GM12873 (cell line): ENCODE results near the gene TGM4.

Experiments used
- CTCF ChIP-seq: IDR thresholded peaks from 2 replicates; pipeline ENCODE4 v1.5.1; 2012; ENCODE audit warnings: low read depth, mild to moderate bottlenecking, moderate library complexity, low read length, control low read depth; ENCODE audit not compliant: insufficient read depth; ENCODE audit errors: missing control alignments

The TGM4 gene

DNA sequence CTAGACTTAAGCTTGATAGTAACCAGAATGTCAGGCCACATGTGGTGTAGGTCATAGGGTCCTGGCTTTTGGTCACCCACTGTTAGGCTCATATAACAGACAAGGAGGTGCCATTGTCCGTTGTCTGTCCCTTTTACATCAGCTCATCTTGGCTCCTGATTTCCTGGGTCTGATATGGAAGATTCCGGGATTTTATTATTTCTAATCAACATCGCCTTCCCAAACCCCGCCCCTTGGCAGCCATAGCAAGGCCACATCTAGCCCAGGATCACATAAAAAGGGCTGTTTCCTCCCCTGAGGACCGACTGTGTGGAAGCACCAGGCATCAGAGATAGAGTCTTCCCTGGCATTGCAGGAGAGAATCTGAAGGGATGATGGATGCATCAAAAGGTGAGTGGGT, at the start of gene TGM4:
Gene TGM4 (plus strand): TSS at position 301 of the 400 bp plus-strand sequence. CDS start 71 bp downstream, at position 372.
- TF ChIP-seq CTCF = no peak

DNA sequence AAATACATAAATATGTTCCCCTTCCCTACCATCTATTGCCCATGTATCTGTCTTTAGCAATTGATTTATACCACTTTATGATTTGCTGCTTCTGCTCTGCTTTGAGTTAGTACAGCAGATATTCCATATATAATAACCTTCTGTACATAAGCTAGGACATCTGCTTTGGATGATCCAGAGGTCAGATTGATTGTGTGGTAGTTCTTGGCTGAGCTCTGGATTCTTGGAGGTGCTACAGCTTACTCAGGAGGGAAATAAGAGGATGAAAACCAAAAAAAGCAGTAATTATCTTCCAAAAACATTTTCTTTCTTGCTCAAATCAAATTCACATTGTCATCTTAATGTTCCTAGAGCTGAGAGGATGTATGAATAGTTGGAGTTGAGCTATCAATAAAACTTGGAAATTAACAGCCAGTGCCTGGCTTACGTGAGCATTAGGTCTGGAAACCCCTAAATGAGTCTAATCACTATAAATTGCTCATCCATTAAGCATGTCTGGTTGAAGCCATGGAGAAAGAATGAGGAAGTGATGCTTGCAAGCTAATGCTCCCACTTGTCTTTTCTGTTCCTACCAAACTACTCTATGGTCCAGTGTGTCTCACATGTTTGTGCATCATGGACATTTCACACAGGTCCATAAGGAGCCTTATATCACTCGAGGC, 49.0 kb upstream of the TGM4 start:
- TF ChIP-seq CTCF = no peak

DNA sequence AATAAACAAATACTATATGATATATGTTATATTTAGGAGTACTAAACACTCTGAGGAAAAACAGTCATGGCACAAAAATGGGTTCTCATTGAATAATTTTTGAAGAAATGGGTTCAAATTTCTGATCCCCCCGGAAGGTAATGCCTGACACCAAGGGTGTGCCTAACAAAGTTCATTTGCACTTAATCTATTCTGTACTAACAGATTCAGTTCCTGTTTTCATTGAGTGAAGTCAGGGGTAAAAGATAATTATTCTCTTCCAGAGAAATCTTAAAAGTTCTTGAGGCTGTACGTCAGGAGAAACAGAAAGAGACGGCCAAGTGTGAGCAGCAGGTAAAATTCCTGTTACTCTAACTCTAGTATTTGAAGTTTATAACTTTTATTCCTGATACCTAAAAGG, 47.2 kb upstream of the TGM4 start:
- no peak for TF ChIP-seq CTCF

DNA sequence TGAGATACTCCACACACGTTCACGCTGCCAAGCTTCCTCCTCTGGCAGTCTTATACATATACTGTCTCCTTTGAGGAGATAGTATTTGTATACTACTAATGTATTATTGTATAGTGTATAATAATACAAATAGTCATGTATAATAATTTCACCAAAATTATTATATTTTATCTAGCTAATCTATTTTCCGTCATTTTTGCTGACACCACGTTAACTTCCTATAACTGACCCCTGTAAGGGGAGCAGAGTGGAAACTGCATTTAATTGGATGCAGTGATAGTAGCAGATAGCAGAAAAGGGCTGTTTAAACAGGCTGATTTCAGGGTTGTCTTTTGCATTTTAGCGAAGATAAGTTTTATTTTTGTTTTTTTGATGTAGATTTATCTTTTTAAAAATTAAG, 43.2 kb upstream of the TGM4 start:
- TF ChIP-seq CTCF = no peak

DNA sequence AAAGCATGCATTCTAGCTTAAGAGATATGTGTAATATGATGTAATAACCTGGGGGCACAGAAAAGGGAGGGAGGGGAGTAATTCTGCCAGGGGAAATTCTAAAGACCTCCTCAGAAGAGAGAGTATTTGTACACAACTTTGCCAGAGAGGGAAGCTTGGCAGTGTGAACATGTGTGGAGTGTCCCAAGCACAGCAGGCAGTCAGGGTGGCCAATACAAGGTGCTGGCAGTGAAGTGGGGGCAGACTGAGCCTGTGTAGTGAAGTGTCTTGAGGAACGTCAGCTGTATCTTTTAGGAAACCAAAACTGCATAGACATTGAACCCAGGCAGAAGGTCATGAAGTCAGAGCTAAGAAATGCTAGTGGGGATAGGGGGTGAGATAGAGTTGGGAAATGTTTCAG, 42.4 kb upstream of the TGM4 start:
- no peak for TF ChIP-seq CTCF

GRCh38 chr3:44832965-44833364, 41.4 kb upstream of the TGM4 start:
- no peak for TF ChIP-seq CTCF

DNA sequence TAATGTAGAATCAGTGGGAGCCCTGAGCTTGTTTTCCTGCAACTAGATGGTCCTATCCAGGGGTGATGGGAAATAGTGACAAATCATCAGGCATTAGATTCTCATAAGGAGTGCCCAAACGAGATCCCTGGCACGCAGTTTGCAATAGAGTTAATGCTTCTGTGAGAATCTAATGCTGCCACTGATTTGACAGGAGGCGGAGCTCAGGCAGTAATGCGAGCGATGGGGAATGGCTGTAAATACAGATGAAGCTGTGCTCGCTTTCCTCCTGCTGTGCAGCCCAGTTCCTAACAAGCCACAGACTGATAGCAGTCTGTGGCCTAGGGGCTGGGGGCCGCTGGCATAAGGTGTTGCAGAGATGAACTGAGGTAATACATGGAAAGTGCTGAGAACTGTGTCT, 41.0 kb upstream of the TGM4 start:
- no peak for TF ChIP-seq CTCF
